GM19193 (cell line): ENCODE data around the gene VSIG8.

ENCODE experiments used
- POLR2A ChIP-seq: IDR thresholded peaks from 4 replicates; pipeline ENCODE4 v1.6.1; 2011; ENCODE audit not compliant: insufficient read depth, insufficient read length; ENCODE audit errors: extremely low read depth

Gene VSIG8

GRCh38 chr1:159853417-159854115, 8.9 kb downstream of the VSIG8 start:
- TF ChIP-seq POLR2A, result no peak

- no peak for TF ChIP-seq POLR2A
Observed at GRCh38 chr1:159851407-159851806, 11.1 kb downstream of the VSIG8 start.

GRCh38 chr1:159849626-159850366, 12.7 kb downstream of the VSIG8 start:
- TF ChIP-seq POLR2A, result no peak

- TF ChIP-seq POLR2A, result no peak
Observed at GRCh38 chr1:159848326-159848725, 14.1 kb downstream of the VSIG8 start.

- no peak for TF ChIP-seq POLR2A
Observed at GRCh38 chr1:159847231-159847630, 15.2 kb downstream of the VSIG8 start.

- no peak for TF ChIP-seq POLR2A
Observed at GRCh38 chr1:159845751-159846629, 16.5 kb downstream of the VSIG8 start.

GRCh38 chr1:159843459-159843858, 19.0 kb downstream of the VSIG8 start:
- no peak for TF ChIP-seq POLR2A

GRCh38 chr1:159841749-159842148, 20.7 kb downstream of the VSIG8 start:
- TF ChIP-seq POLR2A, result no peak

- no peak for TF ChIP-seq POLR2A
Observed at GRCh38 chr1:159839116-159839849, 23.2 kb downstream of the VSIG8 start.

GRCh38 chr1:159838715-159839114, 23.7 kb downstream of the VSIG8 start:
- TF ChIP-seq POLR2A, result no peak

- no peak for TF ChIP-seq POLR2A
Observed at GRCh38 chr1:159835862-159836525, 26.5 kb downstream of the VSIG8 start.

GRCh38 chr1:159835356-159835755, 27.1 kb downstream of the VSIG8 start:
- TF ChIP-seq POLR2A, result no peak

- no peak for TF ChIP-seq POLR2A
Observed at GRCh38 chr1:159832309-159832708, 30.1 kb downstream of the VSIG8 start.
